GM08714 (cell line): ENCODE measurements around the gene KRT3.
"Not testable (repeated sequence)": the region's sequence is repeated elsewhere in the genome, so short reads cannot be mapped to it uniquely, and the experiment has no call there.

Source experiments
- H3K4me3 ChIP-seq: fragments of 200-500 bp; sonication (Bioruptor generic); 2 replicates; pipeline ENCODE4 v1.5.1; 2014; ENCODE audit warnings: mild to moderate bottlenecking, low read length, inconsistent platforms
- ZNF274 ChIP-seq: IDR thresholded peaks from 2 replicates; pipeline ENCODE4 v1.6.1; 2012; ENCODE audit warnings: mild to moderate bottlenecking, low read depth, low read length

KRT3 gene

DNA sequence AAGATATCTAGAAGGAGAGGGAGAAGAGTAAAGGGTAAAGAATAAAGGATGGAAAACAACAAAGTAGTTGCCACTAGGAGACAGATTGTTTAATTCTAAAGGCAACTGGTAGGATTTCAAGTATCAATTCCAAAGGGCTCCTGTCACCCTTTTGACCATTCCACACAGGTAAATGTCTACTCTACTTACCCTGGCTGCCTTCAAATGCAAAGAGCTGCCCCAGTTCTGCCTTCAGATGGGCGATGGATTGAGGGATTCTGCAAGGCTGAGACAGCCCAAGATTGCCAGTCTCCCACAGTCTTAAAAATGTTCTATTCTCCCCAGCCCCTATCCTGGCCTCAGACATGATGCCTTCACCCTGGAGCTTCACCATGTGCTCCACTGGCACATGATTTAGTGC, 30.2 kb downstream of the KRT3 start:
- TF ChIP-seq ZNF274: no peak
- H3K4me3 ChIP-seq: no peak overlapping the region

DNA sequence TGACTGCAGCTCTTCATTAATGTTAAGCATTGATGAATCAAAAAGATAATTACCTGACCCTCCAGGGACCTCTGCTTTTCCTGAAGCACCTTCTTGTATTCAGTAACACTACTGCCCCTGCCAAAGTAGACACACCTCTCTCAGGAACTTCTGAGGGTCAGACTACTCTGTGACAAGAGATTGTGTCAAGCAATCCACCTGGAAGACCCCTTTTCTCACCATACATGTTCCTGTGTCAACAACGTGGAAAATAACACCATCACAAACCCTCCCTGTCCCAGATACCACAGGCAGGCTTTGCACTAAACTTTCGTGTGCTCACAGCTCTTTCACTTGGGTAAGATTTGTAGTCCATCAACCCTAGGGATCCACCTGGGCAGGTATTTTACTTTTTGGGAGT, 31.9 kb downstream of the KRT3 start:
- no peak overlapping the region for H3K4me3 ChIP-seq
- no peak for TF ChIP-seq ZNF274

DNA sequence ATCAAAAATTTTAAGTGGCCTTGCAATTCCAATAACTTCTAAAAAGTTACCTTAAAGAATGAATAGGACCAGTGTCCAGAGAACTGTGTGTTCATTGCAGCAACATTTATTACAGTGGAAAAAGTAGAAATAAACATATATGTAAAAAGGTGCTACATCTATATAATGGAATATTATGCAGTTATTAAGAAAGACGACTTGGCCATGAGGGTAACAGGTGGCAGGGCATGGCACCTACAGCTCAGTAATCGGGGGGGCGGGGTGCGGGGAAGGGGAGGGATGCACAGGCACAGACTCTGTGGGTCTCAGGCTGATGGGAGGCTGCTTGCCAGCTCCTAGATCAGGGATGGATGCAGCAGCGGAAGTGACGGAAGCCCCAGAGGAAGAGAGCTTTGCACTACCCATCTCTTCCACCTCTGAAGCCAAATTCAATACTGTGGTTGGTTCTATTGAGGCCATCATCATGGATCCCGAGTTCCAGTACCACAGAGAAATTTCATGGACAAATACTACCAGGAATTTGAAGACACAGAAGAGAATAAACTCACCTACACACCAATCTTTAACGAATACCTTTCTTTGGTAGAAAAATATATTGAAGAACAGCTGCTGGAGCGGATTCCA, 32.8 kb downstream of the KRT3 start:
- H3K4me3 ChIP-seq: no peak overlapping the region
- no peak for TF ChIP-seq ZNF274

DNA sequence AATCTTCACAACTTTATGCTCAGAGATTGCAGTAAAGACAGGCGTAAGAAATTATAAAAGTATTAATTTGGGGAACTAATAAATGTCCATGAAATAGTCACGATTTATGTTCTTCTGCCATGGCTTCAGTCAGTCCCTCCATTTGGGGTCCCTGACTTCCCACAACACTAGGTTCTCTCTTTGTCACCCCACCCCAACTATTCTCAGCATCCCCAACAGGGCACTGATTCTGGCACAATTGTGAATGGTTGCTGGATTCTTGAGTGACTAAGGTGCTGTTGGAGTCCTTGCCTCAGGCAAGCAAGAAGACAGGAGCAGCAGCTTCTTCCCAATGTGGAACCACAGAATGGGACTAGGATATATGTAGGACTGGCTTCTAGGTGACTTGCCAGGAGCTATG, 34.1 kb downstream of the KRT3 start:
- no peak for TF ChIP-seq ZNF274
- H3K4me3 ChIP-seq: no peak overlapping the region

DNA sequence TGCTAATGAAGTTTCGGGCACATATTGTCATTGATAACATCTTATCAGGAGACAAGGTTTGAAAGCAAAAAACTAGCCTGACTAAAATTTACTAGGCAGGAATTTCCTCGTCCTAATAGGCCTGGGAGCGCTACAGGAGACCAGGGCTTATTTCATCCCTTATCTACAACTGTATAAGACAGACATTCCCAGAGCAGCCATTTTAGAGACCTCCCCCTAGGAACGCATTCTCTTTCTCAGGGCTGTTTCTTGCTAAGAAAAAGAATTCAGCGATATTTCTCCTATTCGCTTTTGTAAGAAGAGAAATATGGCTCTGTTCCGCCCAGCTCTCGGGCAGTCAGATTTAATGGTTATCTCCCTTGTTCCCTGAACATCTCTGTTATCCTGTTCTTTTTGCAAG, 34.7 kb downstream of the KRT3 start:
- not testable (repeated sequence) for H3K4me3 ChIP-seq

DNA sequence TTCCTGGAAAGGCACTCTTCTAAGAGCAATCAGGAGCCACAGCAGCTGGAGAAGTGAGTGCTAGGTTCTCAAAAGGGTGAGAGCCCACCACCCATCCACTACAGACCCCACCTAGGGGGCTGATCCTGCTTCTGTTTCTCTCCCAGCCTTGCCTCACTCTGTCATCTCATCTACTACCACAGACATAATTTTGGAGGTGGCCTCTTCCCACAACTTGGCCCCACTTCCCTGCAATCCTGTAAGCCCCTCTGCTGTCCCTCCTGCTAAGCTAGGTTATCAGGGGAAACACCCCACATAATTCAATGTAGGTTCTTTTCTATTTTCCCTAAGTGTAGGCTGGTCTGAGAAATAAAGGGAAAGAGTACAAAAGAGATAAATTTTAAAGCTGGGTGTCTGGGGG, 35.3 kb downstream of the KRT3 start:
- TF ChIP-seq ZNF274: no peak
- no peak overlapping the region for H3K4me3 ChIP-seq

DNA sequence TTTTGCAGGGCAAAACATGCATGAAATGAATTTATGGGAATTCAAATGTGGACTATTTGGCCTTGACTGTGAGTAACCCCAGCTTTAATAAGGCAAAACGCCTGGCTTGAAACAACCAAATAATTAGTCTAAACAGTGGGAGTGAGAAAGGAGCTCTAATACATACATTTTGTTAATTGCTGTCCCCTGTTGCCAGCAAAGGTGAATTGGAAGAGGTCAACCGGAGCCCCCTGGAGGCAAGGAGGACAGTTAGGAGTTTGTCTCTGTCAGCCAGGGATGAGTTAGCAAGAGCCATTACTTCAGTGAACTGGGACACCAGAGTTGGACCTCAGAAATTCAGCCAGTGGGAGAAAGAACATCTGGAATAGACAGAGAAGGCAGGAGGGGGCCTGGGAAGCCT, 36.2 kb downstream of the KRT3 start:
- no peak for TF ChIP-seq ZNF274
- no peak overlapping the region for H3K4me3 ChIP-seq

DNA sequence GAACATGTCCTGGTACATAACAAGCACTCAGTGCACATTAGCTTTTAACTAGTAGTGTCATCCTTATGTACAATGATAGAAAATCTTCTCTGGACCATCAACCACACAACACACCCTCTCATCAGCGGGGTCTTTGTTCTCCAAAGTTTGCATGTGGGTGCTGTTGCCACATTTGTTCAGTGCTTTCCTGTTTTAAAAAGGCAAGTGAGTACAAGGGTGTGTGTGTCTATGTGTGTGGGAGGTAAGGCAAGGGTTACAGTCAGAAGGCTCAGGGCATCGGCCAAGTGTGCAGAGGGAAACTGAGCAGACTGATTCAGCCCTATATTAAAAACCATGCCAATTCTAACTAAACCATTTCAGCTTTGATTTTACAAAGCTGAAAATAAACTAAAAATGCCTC, 36.7 kb downstream of the KRT3 start:
- TF ChIP-seq ZNF274: no peak

DNA sequence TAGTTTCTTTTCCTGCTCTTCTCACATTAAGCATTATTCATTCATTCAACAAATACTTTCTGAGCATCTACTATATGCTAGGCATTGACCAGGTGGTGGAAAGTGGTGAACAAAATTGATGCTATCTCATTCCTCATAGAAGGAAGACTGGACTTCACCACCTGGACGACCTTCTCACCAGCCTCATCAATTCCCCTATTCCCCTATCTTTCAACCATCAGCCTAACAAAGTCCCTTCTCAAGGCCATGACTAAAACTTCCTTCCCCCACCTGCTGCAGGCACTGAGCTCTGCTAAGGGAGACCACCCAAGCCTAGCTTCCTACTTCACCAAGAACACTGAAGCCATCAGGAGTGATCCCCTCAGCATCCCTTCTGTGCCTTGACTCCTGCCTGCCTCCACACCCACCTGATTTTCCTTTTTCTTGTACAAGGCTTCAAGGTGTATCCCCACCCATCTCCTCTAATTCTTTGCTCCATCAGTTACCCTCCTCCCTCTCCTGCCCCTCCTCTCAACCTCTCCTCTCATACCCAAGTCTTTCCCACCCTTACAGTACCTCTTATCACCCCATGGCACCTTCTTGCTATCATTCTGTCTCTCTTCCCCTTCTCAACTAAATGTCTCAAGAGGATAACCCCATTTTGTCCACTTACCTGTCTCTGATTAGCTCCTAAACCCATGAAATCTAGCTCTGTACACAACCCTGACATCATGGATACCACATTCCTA, 38.3 kb downstream of the KRT3 start:
- no peak overlapping the region for H3K4me3 ChIP-seq
- no peak for TF ChIP-seq ZNF274

More for the DNA sequence above, 36.7 kb downstream of the KRT3 start:
- no peak overlapping the region for H3K4me3 ChIP-seq

DNA sequence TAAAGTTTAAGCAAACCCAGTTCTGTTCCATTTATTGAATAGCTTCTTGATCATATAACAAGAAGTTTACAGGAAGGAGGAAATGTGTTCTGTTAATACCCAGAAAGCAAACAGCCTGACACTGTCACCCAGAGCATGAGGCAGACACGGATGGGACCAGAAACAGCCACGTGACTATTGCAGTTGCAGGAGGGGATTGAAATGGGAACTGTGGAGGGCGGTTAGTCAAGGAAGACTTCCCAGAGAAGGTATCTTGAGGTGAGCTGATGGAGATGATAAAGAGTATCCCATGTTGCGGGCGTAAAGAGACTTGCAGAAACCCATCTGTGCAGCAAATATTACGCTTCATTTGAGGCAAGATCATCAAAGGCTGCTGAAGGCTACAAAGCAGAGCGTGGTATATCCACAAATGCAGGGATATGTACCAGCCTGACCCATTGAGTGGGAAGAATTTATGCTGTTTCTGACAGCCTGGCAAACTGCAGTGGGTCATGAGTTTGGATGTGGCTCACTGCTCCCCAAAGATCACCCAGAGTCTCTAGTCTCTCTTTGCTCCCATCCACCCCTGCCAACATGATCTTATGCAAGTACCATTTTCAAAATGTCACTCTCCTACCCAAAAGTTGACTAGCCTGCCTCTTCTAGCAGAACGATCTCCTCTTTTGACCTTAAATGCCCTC, 39.5 kb downstream of the KRT3 start:
- no peak for TF ChIP-seq ZNF274
- no peak overlapping the region for H3K4me3 ChIP-seq

DNA sequence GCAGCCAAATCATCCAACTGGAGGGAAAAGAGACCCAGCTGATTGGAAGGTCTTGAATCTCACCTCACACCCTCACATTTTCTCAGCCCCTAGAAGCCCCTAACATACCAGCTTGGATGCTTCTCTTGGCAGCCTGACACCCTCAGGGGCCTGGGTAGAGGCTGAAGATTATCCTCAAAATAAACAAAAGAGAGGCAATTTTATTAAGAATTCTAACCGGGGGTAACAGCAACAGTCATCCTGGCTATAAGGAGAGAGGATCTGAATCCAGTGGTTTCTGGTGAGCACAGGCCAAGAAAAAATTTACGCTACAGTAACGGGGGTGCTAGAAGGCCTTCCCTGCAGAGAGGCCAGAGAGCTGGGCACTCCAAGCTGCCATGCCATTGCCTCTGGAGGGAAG, 40.4 kb downstream of the KRT3 start:
- TF ChIP-seq ZNF274: no peak
- no peak overlapping the region for H3K4me3 ChIP-seq

DNA sequence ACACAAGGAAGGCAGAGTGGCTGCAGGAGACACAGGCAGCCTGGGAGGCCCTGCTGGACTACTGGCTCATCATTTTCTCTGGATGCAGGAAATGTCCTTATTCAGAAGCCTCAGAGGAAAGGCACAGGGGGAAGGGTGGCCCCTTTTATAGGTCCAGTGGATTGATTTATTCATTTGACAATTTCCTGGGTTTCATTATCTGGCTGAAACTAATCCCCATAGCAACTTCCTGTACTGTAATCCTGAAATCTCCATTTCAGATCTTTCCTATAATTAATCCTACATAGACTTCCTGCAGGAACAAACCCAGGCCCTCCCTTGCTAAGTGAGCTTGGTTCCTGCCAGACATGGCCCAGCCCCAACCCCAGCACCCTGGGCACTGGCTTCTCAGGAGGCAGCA, 41.8 kb downstream of the KRT3 start:
- no peak for TF ChIP-seq ZNF274
- H3K4me3 ChIP-seq: no peak overlapping the region

DNA sequence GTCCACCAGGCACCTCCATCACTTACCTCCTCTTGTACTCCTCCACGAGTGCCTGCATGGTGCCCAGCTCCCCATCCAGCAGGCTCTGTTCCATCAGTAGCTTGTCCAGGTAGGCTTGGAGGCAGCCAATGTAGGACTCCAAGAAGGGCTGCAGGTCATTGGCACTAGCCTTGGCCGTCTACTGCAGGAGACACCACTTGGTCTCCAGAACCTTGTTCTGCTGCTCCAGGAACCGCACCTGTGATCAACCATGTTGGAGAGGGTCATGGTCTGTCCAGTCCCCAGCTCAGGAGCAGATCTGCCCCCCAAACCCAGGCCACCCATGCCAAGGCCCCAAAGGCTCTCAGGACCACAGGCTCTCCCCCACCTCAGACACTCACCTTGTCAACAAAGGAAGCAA, 42.6 kb downstream of the KRT3 start:
- no peak for TF ChIP-seq ZNF274
- no peak overlapping the region for H3K4me3 ChIP-seq

DNA sequence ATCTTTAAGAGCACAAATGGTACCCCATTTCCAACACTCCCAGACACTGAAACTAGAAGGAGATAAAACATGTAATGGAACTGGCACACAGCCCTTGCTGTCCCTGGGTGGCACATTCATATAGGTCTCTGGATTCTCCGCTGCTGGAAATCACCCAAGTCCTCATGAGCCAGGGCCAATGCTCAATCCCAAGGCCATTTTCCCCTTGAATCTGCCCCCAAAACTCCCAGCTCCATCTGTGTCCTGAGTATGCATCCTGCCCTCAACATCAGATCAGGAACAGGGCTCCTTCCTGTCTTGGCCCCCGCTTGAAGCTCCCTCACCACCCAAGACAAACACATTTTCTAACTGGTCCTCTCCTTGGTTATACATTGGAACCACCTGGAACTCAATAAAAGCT, 43.4 kb downstream of the KRT3 start:
- no peak for TF ChIP-seq ZNF274
- H3K4me3 ChIP-seq: no peak overlapping the region

DNA sequence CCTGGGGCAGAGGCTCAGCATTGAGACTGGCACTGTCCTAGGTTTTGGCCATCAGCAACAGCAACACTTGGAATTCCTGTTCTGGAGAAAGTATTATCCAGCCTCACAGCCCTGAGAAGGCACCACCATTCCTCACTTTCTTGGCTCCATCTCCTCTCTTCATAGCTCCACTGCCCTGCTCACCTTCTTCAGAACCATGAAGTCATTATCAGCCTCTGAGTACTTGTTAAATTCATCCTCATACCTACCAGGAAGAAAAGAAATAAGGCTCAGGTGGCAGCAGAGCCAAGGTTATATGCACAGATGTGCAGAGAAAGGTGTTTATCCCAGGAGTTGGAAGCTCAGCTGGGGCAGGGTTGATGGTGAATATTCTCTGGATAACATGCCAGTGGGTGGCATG, 44.1 kb downstream of the KRT3 start:
- no peak overlapping the region for H3K4me3 ChIP-seq
- TF ChIP-seq ZNF274: no peak

DNA sequence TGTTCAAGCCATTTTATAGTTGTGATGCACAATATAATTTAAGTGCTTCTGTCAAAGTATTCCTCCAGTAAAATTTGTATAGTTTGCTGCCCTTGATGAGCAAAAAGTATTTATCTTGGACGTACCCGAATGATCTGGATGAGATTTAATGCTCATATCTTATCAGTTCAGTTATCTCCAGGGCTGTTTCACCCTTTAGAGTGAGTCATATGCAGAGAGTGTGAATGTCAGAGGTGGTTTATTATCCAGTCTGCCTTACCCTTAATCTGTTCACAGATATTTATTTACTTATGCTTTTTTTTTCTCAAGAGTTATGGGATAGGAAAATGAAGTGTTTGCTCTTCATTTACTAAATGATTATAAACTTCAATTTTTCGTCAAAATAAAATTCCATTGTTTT, 45.4 kb downstream of the KRT3 start:
- H3K4me3 ChIP-seq: not testable (repeated sequence)
